ENCODE results near the gene FEM1B.

DNA sequence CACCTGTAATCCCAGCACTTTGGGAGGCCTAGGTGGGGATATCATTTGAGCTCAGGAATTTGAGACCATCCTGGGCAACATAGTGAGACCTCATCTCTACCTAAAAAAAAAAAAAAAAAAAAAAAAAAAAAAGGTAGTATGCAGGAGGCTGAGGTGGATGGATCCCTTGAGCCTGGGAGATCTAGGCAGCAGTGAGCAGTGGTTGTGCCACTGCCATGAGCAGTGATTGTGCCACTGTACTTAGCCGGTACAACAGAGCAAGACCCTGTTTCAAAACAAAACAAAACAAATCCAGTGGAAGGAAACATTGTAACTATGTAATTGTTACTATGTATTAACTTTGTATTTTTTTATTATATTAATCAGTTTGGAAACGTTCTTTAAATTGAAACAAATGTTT is 5.9 kb downstream of the FEM1B start:
- TF ChIP-seq, protein P1, sequence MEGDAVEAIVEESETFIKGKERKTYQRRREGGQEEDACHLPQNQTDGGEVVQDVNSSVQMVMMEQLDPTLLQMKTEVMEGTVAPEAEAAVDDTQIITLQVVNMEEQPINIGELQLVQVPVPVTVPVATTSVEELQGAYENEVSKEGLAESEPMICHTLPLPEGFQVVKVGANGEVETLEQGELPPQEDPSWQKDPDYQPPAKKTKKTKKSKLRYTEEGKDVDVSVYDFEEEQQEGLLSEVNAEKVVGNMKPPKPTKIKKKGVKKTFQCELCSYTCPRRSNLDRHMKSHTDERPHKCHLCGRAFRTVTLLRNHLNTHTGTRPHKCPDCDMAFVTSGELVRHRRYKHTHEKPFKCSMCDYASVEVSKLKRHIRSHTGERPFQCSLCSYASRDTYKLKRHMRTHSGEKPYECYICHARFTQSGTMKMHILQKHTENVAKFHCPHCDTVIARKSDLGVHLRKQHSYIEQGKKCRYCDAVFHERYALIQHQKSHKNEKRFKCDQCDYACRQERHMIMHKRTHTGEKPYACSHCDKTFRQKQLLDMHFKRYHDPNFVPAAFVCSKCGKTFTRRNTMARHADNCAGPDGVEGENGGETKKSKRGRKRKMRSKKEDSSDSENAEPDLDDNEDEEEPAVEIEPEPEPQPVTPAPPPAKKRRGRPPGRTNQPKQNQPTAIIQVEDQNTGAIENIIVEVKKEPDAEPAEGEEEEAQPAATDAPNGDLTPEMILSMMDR (tag by site-specific recombination; IDR thresholded peaks at IDR 0.05): no peak
- TF ChIP-seq ZNF132 (tag by site-specific recombination; IDR thresholded peaks at IDR 0.05; ENCODE audit: borderline replicate concordance): no peak
- TF ChIP-seq ZNF138 (tag by site-specific recombination; IDR thresholded peaks at IDR 0.05; ENCODE audit: borderline replicate concordance): no peak
